Hepatocyte (in vitro differentiated cells): ENCODE measurements around the gene PTH2R. TPM values are rescaled to one million over a fixed set of nuclear protein-coding genes. Genes with fewer than 3 reads are reported as not detected.

Experiments used
- DNase-seq: peaks from one replicate; pipeline ENCODE4 v3.0.0-alpha.2; 2016; ENCODE audit warnings: low spot score
- H2AFZ ChIP-seq: fragments of 200-600 bp; sonication (generic); 2 replicates; pipeline ENCODE4 v1.6.0; 2016; ENCODE audit warnings: antibody characterized with exemption, mild to moderate bottlenecking
- H3K27ac ChIP-seq: fragments of 200-600 bp; sonication (generic); 2 replicates; pipeline ENCODE4 v1.5.1; 2016; ENCODE audit warnings: mild to moderate bottlenecking
- H3K27me3 ChIP-seq: fragments of 200-600 bp; sonication (generic); 2 replicates; pipeline ENCODE4 v1.6.1; 2016
- H3K36me3 ChIP-seq: fragments of 200-600 bp; sonication (generic); replicated peaks from 2 replicates; pipeline ENCODE4 v1.5.1; 2016; ENCODE audit warnings: low read depth; ENCODE audit not compliant: insufficient read depth
- H3K4me1 ChIP-seq: fragments of 200-600 bp; sonication (generic); 2 replicates; pipeline ENCODE4 v1.5.1; 2016; ENCODE audit warnings: mild to moderate bottlenecking, moderate library complexity; ENCODE audit not compliant: insufficient read depth
- H3K4me2 ChIP-seq: fragments of 200-600 bp; sonication (generic); 2 replicates; pipeline ENCODE4 v1.6.0; 2016
- H3K4me3 ChIP-seq: fragments of 200-600 bp; sonication (generic); 2 replicates; pipeline ENCODE4 v1.5.1; 2016; ENCODE audit warnings: mild to moderate bottlenecking
- H3K79me2 ChIP-seq: fragments of 200-600 bp; sonication (generic); 2 replicates; pipeline ENCODE4 v1.6.0; 2017; ENCODE audit warnings: mild to moderate bottlenecking
- H3K9me2 ChIP-seq: fragments of 200-600 bp; sonication (generic); replicated peaks from 2 replicates; pipeline ENCODE4 v1.6.0; 2017; ENCODE audit warnings: mild to moderate bottlenecking; ENCODE audit not compliant: insufficient read depth
- H3K9me3 ChIP-seq: fragments of 200-600 bp; sonication (generic); 2 replicates; pipeline ENCODE4 v1.5.1; 2016; ENCODE audit warnings: low read depth, mild to moderate bottlenecking
- H4K20me1 ChIP-seq: fragments of 200-600 bp; sonication (generic); 2 replicates; pipeline ENCODE4 v1.6.0; 2016; ENCODE audit warnings: mild to moderate bottlenecking; ENCODE audit not compliant: insufficient read depth, poor library complexity, severe bottlenecking
- CTCF ChIP-seq: fragments of 200-600 bp; sonication (generic); IDR thresholded peaks from 2 replicates; pipeline ENCODE4 v1.5.1; 2016; ENCODE audit warnings: antibody characterized with exemption, mild to moderate bottlenecking; ENCODE audit not compliant: poor library complexity
- EZH2 ChIP-seq: fragments of 200-600 bp; sonication (generic); IDR thresholded peaks from 2 replicates; pipeline ENCODE4 v1.6.1; 2016; ENCODE audit warnings: antibody characterized with exemption, mild to moderate bottlenecking, borderline replicate concordance
- EZH2phosphoT487 ChIP-seq: fragments of 200-600 bp; sonication (generic); IDR thresholded peaks from one replicate; pipeline ENCODE4 v1.6.1; 2018; ENCODE audit warnings: antibody characterized with exemption, mild to moderate bottlenecking, low read depth, moderate library complexity; ENCODE audit not compliant: unreplicated experiment, severe bottlenecking
- WGBS: methylation state at CpG from one replicate; pipeline ENCODE4 v1.1.6; 2016; ENCODE audit warnings: low lambda C conversion rate; ENCODE audit errors: missing lambda C conversion rate; 5-methylcytosine and 5-hydroxymethylcytosine counted together
- polyA plus RNA-seq: library from polyadenylated mRNA; unstranded; fragments of >200 nt; fragmentation: Nextera tagmentation; extraction: Ambion mirVana; gene quantifications from 2 replicates; pipeline ENCODE4 v1.2.1, GENCODE V29; 2016
- total RNA-seq: library from RNA; depleted of rRNA; stranded (reverse); fragments of >200 nt; gene quantifications from 2 replicates; pipeline ENCODE4 v1.2.3, GENCODE V29; 2014

The PTH2R gene
- total and polyA plus RNA-seq, 2 experiments from 2014 or later = not detected

- 94% methylated on average over 9 of the region's 9 CpGs for whole genome bisulfite sequencing
- no peak for DNase-seq
These were observed 45.5 kb upstream of the PTH2R start for GRCh38 chr2:208361077-208361441.

GRCh38 chr2:208363485-208363884 is 43.1 kb upstream of the PTH2R start:
- Histone ChIP-seq H3K9me2 (no peaks in the 10 kb centered on the region), H3K36me3 (no peaks in the 10 kb centered on the region), H2AFZ (no peak overlapping the region), H4K20me1 (no peaks in the 10 kb centered on the region), H3K4me2 (no peak overlapping the region), H3K27ac (no peak overlapping the region), H3K27me3 (no peaks in the 10 kb centered on the region), H3K9me3 (no peaks in the 10 kb centered on the region), H3K4me3 (no peak overlapping the region), H3K79me2 (no peaks in the 10 kb centered on the region), H3K4me1 (no peaks in the 10 kb centered on the region)
- TF ChIP-seq CTCF (no peak), EZH2 (no peak), EZH2phosphoT487 (no peak)
- DNase-seq = no peak
- WGBS = 76% methylated on average over 2 of the region's 2 CpGs

More at GRCh38 chr2:208361077-208361441, 45.5 kb upstream of the PTH2R start:
- Histone ChIP-seq H3K9me2 (no peaks in the 10 kb centered on the region), H3K27me3 (no peaks in the 10 kb centered on the region), H3K27ac (no peak overlapping the region), H3K79me2 (no peaks in the 10 kb centered on the region), H4K20me1 (no peaks in the 10 kb centered on the region), H3K4me3 (no peak overlapping the region), H3K36me3 (no peaks in the 10 kb centered on the region), H2AFZ (no peak overlapping the region), H3K4me1 (no peaks in the 10 kb centered on the region), H3K4me2 (no peak overlapping the region), H3K9me3 (no peaks in the 10 kb centered on the region)
- TF ChIP-seq EZH2phosphoT487 (no peak), EZH2 (no peak), CTCF (no peak)

GRCh38 chr2:208366215-208367127 is 40.1 kb upstream of the PTH2R start:
- 91% methylated on average over 4 of the region's 4 CpGs for WGBS
- no peaks in the 10 kb centered on the region for H3K36me3 ChIP-seq
- TF ChIP-seq EZH2phosphoT487 (no peak), CTCF (no peak), EZH2 (no peak)
- H3K79me2 ChIP-seq = no peaks in the 10 kb centered on the region
- no peak overlapping the region for H3K4me2 ChIP-seq
- no peak overlapping the region for H3K4me3 ChIP-seq
- no peak for DNase-seq
- no peaks in the 10 kb centered on the region for H4K20me1 ChIP-seq
- H3K9me2 ChIP-seq = no peaks in the 10 kb centered on the region
- no peaks in the 10 kb centered on the region for H3K9me3 ChIP-seq
- no peaks in the 10 kb centered on the region for H3K27me3 ChIP-seq
- H3K4me1 ChIP-seq = no peaks in the 10 kb centered on the region
- H3K27ac ChIP-seq = no peak overlapping the region
- H2AFZ ChIP-seq = no peak overlapping the region
